MM.1S (cell line): ENCODE results near the gene F8.

ENCODE experiments used
- DNase-seq: peaks from one replicate; pipeline ENCODE4 v3.0.0-alpha.2; 2015
- H2AFZ ChIP-seq: fragments of 300-600 bp; sonication (generic); 2 replicates; pipeline ENCODE4 v1.6.0; 2016; ENCODE audit warnings: antibody characterized with exemption, low read length
- H3F3A ChIP-seq: fragments of 300-600 bp; sonication (generic); 2 replicates; pipeline ENCODE4 v1.6.1; 2016; ENCODE audit warnings: mild to moderate bottlenecking, antibody characterized with exemption, low read length, moderate library complexity, mixed read lengths; ENCODE audit not compliant: insufficient read depth
- H3K27ac ChIP-seq: fragments of 300-600 bp; sonication (generic); 2 replicates; pipeline ENCODE4 v1.5.1; 2016; ENCODE audit warnings: mild to moderate bottlenecking, low read length
- H3K27me3 ChIP-seq: fragments of 300-600 bp; sonication (generic); replicated peaks from 2 replicates; pipeline ENCODE4 v1.6.0; 2016; ENCODE audit warnings: low read length; ENCODE audit not compliant: insufficient read depth
- H3K36me3 ChIP-seq: fragments of 300-600 bp; sonication (generic); replicated peaks from 2 replicates; pipeline ENCODE4 v1.6.1; 2016; ENCODE audit warnings: mild to moderate bottlenecking, low read length, mixed read lengths; ENCODE audit not compliant: insufficient read depth
- H3K4me1 ChIP-seq: fragments of 300-600 bp; sonication (generic); 2 replicates; pipeline ENCODE4 v1.6.1; 2016; ENCODE audit warnings: low read length, mixed read lengths
- H3K4me2 ChIP-seq: fragments of 300-600 bp; sonication (generic); 2 replicates; pipeline ENCODE4 v1.6.0; 2016; ENCODE audit warnings: low read depth, low read length
- H3K4me3 ChIP-seq: fragments of 300-600 bp; sonication (generic); 2 replicates; pipeline ENCODE4 v1.5.1; 2016; ENCODE audit warnings: low read length, mixed read lengths
- H3K79me2 ChIP-seq: fragments of 300-600 bp; sonication (generic); 2 replicates; pipeline ENCODE4 v1.6.1; 2016; ENCODE audit warnings: mixed run types, low read length, mixed read lengths
- H3K9ac ChIP-seq: fragments of 300-600 bp; sonication (generic); 2 replicates; pipeline ENCODE4 v1.6.1; 2016; ENCODE audit warnings: low read length, mixed read lengths
- H3K9me2 ChIP-seq: fragments of 300-600 bp; sonication (generic); replicated peaks from 2 replicates; pipeline ENCODE4 v1.6.1; 2016; ENCODE audit warnings: mild to moderate bottlenecking, low read length, mixed read lengths; ENCODE audit not compliant: insufficient read depth
- H3K9me3 ChIP-seq: fragments of 300-600 bp; sonication (generic); replicated peaks from 2 replicates; pipeline ENCODE4 v1.6.1; 2016; ENCODE audit warnings: mild to moderate bottlenecking, low read length, mixed read lengths; ENCODE audit not compliant: insufficient read depth
- H4K20me1 ChIP-seq: fragments of 300-600 bp; sonication (generic); 2 replicates; pipeline ENCODE4 v1.6.1; 2016; ENCODE audit warnings: mild to moderate bottlenecking, low read length, moderate library complexity, mixed read lengths; ENCODE audit not compliant: insufficient read depth
- EZH2 ChIP-seq: fragments of 300-600 bp; sonication (generic); optimal IDR thresholded peaks from 2 replicates; pipeline ENCODE3; 2017; ENCODE audit warnings: low read depth, mild to moderate bottlenecking, antibody characterized with exemption, low read length, mixed read lengths
- EZH2phosphoT487 ChIP-seq: fragments of 300-600 bp; sonication (generic); IDR thresholded peaks from 2 replicates; pipeline ENCODE4 v1.6.1; 2018; ENCODE audit warnings: antibody characterized with exemption, low read length
- TF ChIP-seq, protein P1 (sequence below): fragments of 300-600 bp; sonication (generic); IDR thresholded peaks from 2 replicates; pipeline ENCODE4 v1.5.1; 2016; ENCODE audit warnings: antibody characterized with exemption, low read length, mixed read lengths

F8 gene

DNA sequence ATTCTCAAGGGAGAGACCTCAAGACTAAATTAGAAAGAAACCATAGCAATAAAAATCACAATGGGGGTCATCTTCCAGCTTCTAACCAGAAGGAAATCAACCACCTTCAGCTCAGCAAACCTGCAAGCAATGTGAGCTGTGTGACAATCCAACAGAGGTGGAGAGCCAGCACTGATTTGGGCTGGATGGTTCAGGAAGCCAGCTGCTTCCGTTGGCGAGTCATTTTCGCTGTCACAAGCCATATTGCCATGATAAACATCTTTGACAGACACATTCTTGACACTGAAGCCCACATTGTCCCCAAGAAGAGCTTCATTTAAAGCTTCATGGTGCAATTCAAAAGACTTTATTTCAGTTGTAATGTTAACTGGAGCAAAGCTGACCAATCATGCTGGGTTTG is 113.7 kb downstream of the F8 start:
- Histone ChIP-seq H4K20me1 (no peaks in the 10 kb centered on the region), H3K27me3 (no peaks in the 10 kb centered on the region), H3K79me2 (no peaks in the 10 kb centered on the region), H3K4me3 (no peak overlapping the region), H3K4me1 (peaks cover 14% of the 10 kb centered on the region), H3K4me2 (no peak overlapping the region; the same call in 1 of the 2 replicates), H2AFZ (no peak overlapping the region), H3K36me3 (no peaks in the 10 kb centered on the region), H3K9me2 (no peaks in the 10 kb centered on the region), H3F3A (no peaks in the 10 kb centered on the region; the same call in 1 of the 2 replicates), H3K27ac (no peak overlapping the region), H3K9ac (no peak overlapping the region), H3K9me3 (no peaks in the 10 kb centered on the region)
- no peak for TF ChIP-seq EZH2
- DNase-seq = peak; percentile 18

DNA sequence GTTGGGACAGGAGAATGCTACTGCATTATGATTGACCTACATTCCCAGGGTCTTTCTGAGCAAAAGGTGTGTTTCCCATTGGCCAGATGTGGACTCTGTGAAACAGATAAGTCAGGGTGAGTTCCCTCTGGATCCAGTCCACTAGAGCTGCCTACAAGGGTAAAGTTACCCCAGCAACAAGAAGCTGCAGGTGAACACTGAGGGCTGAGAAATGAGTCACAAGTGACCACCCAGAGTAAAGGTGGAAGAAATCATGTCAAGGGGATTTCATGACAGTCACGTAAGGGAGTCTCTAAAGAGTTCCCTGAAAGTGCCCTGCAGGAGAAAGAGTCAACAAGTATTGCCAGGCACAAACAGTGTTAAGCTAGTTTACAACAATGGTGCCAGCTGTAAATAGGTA is 120.1 kb downstream of the F8 start:
- Histone ChIP-seq H3K4me2 (no peak overlapping the region), H3F3A (peaks cover 5% of the 10 kb centered on the region; the same call in 1 of the 2 replicates), H2AFZ (no peak overlapping the region), H3K9me2 (no peaks in the 10 kb centered on the region), H3K27ac (no peak overlapping the region), H3K4me3 (no peak overlapping the region), H3K79me2 (no peaks in the 10 kb centered on the region), H4K20me1 (no peaks in the 10 kb centered on the region), H3K27me3 (no peaks in the 10 kb centered on the region), H3K9me3 (no peaks in the 10 kb centered on the region), H3K9ac (no peak overlapping the region), H3K4me1 (peaks cover 33% of the 10 kb centered on the region), H3K36me3 (no peaks in the 10 kb centered on the region)
- TF ChIP-seq, protein P1, sequence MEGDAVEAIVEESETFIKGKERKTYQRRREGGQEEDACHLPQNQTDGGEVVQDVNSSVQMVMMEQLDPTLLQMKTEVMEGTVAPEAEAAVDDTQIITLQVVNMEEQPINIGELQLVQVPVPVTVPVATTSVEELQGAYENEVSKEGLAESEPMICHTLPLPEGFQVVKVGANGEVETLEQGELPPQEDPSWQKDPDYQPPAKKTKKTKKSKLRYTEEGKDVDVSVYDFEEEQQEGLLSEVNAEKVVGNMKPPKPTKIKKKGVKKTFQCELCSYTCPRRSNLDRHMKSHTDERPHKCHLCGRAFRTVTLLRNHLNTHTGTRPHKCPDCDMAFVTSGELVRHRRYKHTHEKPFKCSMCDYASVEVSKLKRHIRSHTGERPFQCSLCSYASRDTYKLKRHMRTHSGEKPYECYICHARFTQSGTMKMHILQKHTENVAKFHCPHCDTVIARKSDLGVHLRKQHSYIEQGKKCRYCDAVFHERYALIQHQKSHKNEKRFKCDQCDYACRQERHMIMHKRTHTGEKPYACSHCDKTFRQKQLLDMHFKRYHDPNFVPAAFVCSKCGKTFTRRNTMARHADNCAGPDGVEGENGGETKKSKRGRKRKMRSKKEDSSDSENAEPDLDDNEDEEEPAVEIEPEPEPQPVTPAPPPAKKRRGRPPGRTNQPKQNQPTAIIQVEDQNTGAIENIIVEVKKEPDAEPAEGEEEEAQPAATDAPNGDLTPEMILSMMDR = no peak
- TF ChIP-seq EZH2phosphoT487 (no peak), EZH2 (no peak)
- no peak for DNase-seq

DNA sequence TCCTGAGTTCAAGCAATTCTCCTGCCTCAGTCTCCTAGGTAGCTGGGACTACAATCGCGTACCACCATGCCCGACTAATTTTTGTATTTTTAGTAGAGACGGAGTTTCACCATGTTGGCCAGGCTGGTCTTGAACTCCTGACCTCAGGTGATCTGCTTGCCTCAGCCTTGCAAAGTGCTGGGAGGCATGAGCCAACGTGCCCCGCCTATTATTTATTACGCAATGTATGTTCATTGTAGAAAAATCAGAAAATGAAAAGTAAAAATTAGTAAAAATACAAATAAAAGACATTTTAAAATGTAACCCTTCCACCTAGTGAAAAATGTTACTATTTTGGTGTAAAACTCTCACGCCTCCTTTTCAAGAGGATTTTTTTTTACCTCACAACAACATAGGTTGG is 122.2 kb downstream of the F8 start:
- no peaks in the 10 kb centered on the region for H3K79me2 ChIP-seq
- no peak for TF ChIP-seq EZH2
- no peak for TF ChIP-seq EZH2phosphoT487
- TF ChIP-seq, protein P1 = no peak
- H3K9me2 ChIP-seq = no peaks in the 10 kb centered on the region
- no peaks in the 10 kb centered on the region for H3K36me3 ChIP-seq
- no peaks in the 10 kb centered on the region for H3K27me3 ChIP-seq
- no peak overlapping the region for H3K9ac ChIP-seq
- H4K20me1 ChIP-seq = no peaks in the 10 kb centered on the region
- H3K4me2 ChIP-seq = no peak overlapping the region
- no peak overlapping the region for H2AFZ ChIP-seq
- H3K4me1 ChIP-seq = peaks cover 43% of the 10 kb centered on the region
- peaks cover 5% of the 10 kb centered on the region; the same call in 1 of the 2 replicates for H3F3A ChIP-seq
- no peaks in the 10 kb centered on the region for H3K9me3 ChIP-seq
- H3K4me3 ChIP-seq = no peak overlapping the region
- DNase-seq = no peak
- H3K27ac ChIP-seq = no peak overlapping the region

DNA sequence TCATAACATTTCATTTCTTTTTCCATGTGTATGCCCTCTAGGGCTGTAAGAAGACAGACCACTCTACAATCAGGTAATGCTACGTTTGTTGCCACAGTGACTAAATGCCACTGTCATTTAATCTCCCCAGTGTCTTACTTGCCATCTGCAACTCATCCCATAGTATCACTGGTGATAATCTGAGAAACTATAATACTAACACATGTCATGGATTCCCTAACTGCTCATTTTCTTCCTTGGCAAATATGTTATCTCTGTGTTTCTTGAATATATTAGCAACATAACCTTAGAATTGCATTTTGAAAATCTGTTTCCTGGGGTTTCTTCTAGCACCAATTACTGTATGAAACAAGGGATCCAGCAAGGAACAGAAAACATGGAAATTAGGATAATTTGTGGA is 130.2 kb downstream of the F8 start:
- no peak overlapping the region for H3K9ac ChIP-seq
- no peak overlapping the region for H3K4me2 ChIP-seq
- H3K79me2 ChIP-seq = no peaks in the 10 kb centered on the region
- no peak overlapping the region for H3K4me3 ChIP-seq
- H3K9me2 ChIP-seq = no peaks in the 10 kb centered on the region
- H4K20me1 ChIP-seq = no peaks in the 10 kb centered on the region
- peaks cover 9% of the 10 kb centered on the region for H3K4me1 ChIP-seq
- H3K36me3 ChIP-seq = no peaks in the 10 kb centered on the region
- no peaks in the 10 kb centered on the region for H3K9me3 ChIP-seq
- H3F3A ChIP-seq = no peaks in the 10 kb centered on the region
- DNase-seq = no peak
- H2AFZ ChIP-seq = no peak overlapping the region
- H3K27ac ChIP-seq = no peak overlapping the region
- TF ChIP-seq EZH2 (no peak), EZH2phosphoT487 (no peak)
- TF ChIP-seq, protein P1 = no peak
- H3K27me3 ChIP-seq = no peaks in the 10 kb centered on the region
